Thyroid gland (tissue), 4 donors: ENCODE results near the gene ATP13A3.
"Not testable (repeated sequence)": the region's sequence is repeated elsewhere in the genome, so short reads cannot be mapped to it uniquely, and the experiment has no call there.

Experiments
- POLR2A ChIP-seq, 2 donors: fragments of 450-650 bp; IDR thresholded peaks; one replicate each; pipeline ENCODE4 v1.6.1; 2017; ENCODE audit warnings: antibody characterized with exemption in 2 of 2, mild to moderate bottlenecking in 2 of 2, moderate library complexity in 1 of 2
- TF ChIP-seq, protein P1 (sequence below), 6 experiments: fragments of 200-600 bp in 3 of 6; fragments of 450-650 bp in 3 of 6; sonication (generic) in 3 of 6; IDR thresholded peaks; one replicate each; pipeline ENCODE4 v1.5.1; 2016 to 2019; ENCODE audit warnings: antibody characterized with exemption in 6 of 6, mild to moderate bottlenecking in 2 of 6, inconsistent platforms in 1 of 6, moderate library complexity in 1 of 6

DNA sequence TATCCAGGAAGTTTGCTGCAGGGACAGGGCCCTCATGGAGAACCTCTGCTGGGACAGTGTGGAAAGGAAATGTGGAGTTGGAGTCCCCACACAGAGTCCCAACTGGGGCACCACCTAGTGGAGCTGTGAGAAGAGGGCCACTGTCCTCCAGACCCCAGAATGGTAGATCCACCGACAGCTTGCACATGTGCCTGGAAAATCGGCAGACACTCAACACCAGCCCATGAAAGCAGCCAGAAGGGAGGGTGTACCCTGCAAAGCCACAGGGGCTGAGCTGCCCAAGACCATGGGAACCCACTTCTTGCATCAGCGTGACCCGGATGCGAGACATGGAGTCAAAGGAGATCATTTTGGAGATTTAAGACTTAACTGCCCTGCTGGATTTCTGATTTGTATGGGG, 33.4 kb upstream of the ATP13A3 start:
- TF ChIP-seq, protein P1, sequence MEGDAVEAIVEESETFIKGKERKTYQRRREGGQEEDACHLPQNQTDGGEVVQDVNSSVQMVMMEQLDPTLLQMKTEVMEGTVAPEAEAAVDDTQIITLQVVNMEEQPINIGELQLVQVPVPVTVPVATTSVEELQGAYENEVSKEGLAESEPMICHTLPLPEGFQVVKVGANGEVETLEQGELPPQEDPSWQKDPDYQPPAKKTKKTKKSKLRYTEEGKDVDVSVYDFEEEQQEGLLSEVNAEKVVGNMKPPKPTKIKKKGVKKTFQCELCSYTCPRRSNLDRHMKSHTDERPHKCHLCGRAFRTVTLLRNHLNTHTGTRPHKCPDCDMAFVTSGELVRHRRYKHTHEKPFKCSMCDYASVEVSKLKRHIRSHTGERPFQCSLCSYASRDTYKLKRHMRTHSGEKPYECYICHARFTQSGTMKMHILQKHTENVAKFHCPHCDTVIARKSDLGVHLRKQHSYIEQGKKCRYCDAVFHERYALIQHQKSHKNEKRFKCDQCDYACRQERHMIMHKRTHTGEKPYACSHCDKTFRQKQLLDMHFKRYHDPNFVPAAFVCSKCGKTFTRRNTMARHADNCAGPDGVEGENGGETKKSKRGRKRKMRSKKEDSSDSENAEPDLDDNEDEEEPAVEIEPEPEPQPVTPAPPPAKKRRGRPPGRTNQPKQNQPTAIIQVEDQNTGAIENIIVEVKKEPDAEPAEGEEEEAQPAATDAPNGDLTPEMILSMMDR (IDR thresholded peaks at IDR 0.05): peak in 1 of 6 experiments; percentile 28
- not testable (repeated sequence) for TF ChIP-seq POLR2A (IDR thresholded peaks at IDR 0.05)
